GM12864 (cell line): ENCODE data around the gene ADAM30.

ENCODE experiments used
- DNase-seq: peaks from one replicate; pipeline ENCODE4 v3.0.0-alpha.2; 2011; ENCODE audit warnings: low read depth
- H3K4me3 ChIP-seq: 2 replicates; pipeline ENCODE4 v1.5.1; 2011; ENCODE audit warnings: mild to moderate bottlenecking, low read depth, low read length, control low read depth
- CTCF ChIP-seq: IDR thresholded peaks from 2 replicates; pipeline ENCODE4 v1.5.1; 2011; ENCODE audit warnings: low read depth, mild to moderate bottlenecking, moderate library complexity, low read length, control low read depth, inconsistent platforms; ENCODE audit errors: missing control alignments

ADAM30 gene

GRCh38 chr1:119933397-119933796, 37.1 kb upstream of the ADAM30 start:
- DNase-seq, result no peak
- H3K4me3 ChIP-seq, result no peak overlapping the region
- TF ChIP-seq CTCF, result no peak

GRCh38 chr1:119929643-119930315, 33.5 kb upstream of the ADAM30 start:
- TF ChIP-seq CTCF, result no peak
- DNase-seq, result no peak
- H3K4me3 ChIP-seq, result no peak overlapping the region

- H3K4me3 ChIP-seq, result no peak overlapping the region
- TF ChIP-seq CTCF, result no peak
- DNase-seq, result no peak
Measured at GRCh38 chr1:119926553-119926952, 30.2 kb upstream of the ADAM30 start.

GRCh38 chr1:119924948-119925898, 28.9 kb upstream of the ADAM30 start:
- no peak overlapping the region for H3K4me3 ChIP-seq
- DNase-seq, result no peak
- no peak for TF ChIP-seq CTCF

GRCh38 chr1:119920104-119920968, 24.0 kb upstream of the ADAM30 start:
- no peak for DNase-seq
- TF ChIP-seq CTCF, result no peak

GRCh38 chr1:119919241-119919640, 22.9 kb upstream of the ADAM30 start:
- TF ChIP-seq CTCF, result no peak
- H3K4me3 ChIP-seq, result no peak overlapping the region
- DNase-seq, result no peak

More at GRCh38 chr1:119920104-119920968, 24.0 kb upstream of the ADAM30 start:
- H3K4me3 ChIP-seq, result no peak overlapping the region
